Stimulated activated CD4-positive, alpha-beta T cell treated with anti-CD3 and anti-CD28 coated beads, Interleukin-15, amount 100 ng/mL, for 1 hour (primary cell): ENCODE data around the gene GRB7.
"Not testable (repeated sequence)": the region's sequence is repeated elsewhere in the genome, so short reads cannot be mapped to it uniquely, and the experiment has no call there.

Source experiments
- DNase-seq, 2 donors: peaks; one replicate each; pipeline ENCODE4 v3.0.0-alpha.2; 2020; ENCODE audit warnings: low read depth in 1 of 2, low spot score in 1 of 2

Gene GRB7

GRCh38 chr17:39751016-39751543 lies 13.3 kb downstream of the GRB7 start:
- no peak for DNase-seq

DNA sequence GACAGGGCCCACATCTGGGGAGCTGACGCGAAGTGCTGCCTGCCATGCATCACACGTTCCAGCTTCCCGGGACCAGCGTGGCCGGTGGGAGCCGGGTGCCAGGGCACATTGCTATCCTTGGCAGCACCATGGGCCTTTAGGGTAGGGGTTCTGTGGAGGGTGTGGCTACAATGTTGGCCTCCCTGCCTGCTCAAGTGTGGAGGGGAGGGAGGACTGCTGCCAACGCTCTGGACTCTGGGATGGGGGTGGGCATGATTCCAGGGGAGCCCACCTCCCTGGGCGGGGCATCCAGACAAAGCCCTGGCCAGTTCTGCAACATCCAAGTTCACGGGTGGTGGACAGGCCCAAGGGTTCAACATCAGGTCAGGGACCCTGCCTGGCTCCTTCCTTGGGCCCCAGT lies 13.9 kb downstream of the GRB7 start:
- no peak for DNase-seq

- DNase-seq: no peak
Observed at GRCh38 chr17:39752241-39752881, 14.6 kb downstream of the GRB7 start.

DNA sequence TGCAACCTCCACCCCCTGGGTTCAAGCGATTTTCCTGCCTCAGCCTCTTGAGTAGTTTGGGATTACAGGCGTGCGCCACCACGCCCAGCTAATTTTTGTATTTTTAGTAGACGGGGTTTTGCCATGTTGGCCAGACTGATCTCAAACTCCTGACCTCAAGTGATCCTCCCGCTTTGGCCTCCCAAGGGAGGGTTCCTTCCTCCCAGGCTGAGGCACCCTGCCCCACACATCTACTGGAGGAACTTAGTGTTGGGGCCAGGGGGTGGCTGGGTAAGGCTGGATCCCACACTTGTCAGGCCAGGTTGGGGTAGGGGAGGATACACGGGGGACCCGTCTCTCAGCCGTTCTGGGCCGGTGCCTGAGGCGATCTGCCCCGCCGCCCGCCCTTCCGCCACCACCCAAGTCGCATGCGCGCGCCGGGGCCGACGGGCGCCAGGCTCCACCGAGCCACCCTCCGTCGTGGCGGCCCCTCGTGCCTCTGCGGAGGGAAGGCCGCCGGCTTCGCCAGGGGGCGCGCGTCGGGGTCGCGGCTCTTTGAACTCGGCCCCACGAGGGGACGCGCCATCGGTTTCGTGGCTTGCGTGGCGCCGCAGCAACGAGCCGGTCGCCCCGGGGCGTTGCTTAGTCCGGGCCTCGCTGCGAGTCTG lies 15.9 kb downstream of the GRB7 start:
- DNase-seq: peak; percentile 54 to 55

- peak; percentile 92 to 98 for DNase-seq
Observed at GRCh38 chr17:39754161-39754957, 16.6 kb downstream of the GRB7 start.

GRCh38 chr17:39754958-39755553 lies 17.3 kb downstream of the GRB7 start:
- DNase-seq: no peak

DNA sequence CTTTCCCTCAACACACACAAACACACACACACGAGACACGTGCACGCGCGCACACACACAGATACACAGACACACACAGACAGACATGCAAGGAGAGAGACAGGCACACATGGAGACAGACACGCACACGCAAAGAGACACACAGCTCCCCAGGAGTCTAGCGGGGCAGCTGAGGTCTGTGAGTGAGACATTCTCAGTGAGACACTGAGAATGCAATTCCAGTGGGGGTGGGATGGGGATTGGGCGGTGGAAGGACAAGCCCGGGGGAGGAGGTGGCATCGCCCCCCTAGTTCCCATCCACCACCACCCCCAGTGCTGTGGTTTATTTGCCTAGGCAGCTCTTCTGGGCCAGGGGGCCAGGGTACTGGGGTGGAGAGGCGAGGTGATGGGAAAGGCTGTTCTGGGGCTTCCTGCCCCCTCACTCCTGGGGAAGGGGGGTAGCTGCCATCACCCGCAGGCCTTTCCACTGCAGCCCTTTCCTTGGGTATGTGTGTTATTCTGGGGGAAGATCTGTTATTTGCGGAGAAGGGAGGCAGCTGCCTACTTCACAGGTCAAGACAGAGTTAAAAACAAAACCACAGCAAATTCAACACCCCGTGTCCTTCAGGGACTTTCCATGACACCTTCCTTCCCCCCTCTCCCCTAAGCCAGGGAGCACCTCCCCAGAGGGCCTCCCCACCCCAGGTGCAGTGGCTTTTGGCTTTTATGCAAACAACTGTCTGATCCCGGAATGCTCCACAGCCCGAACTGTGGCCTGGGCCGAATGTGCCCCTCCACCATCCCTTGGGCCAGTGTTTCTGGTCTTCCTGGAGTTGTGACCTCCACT lies 18.0 kb downstream of the GRB7 start:
- peak; percentile 29 to 36 for DNase-seq

GRCh38 chr17:39756380-39757079 lies 18.8 kb downstream of the GRB7 start:
- no peak for DNase-seq

- DNase-seq: no peak
Observed at GRCh38 chr17:39757176-39757662, 19.5 kb downstream of the GRB7 start.

GRCh38 chr17:39757931-39758873 lies 20.5 kb downstream of the GRB7 start:
- peak in 1 of 2 donors; percentile 27 for DNase-seq

DNA sequence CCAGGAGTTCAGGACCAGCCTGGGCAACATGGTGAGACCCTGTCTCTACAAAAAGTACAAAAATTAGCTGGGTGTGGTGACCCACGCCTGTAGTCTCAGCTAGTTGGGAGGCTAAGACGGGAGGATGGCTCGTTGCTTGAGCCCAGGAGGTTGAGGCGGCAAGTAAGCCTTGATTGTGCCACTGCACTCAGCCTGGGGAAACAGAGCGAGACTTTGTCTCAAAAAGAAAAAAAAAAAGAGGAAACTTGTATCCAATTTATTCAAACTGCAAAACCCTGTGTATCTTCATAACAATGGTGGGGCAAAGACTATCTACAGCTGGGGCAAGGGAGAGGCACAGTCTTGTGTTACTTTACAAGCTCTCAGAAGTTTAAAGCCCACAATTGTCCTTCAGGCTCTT lies 21.5 kb downstream of the GRB7 start:
- DNase-seq: no peak

GRCh38 chr17:39761861-39762496 lies 24.2 kb downstream of the GRB7 start:
- DNase-seq: no peak

DNA sequence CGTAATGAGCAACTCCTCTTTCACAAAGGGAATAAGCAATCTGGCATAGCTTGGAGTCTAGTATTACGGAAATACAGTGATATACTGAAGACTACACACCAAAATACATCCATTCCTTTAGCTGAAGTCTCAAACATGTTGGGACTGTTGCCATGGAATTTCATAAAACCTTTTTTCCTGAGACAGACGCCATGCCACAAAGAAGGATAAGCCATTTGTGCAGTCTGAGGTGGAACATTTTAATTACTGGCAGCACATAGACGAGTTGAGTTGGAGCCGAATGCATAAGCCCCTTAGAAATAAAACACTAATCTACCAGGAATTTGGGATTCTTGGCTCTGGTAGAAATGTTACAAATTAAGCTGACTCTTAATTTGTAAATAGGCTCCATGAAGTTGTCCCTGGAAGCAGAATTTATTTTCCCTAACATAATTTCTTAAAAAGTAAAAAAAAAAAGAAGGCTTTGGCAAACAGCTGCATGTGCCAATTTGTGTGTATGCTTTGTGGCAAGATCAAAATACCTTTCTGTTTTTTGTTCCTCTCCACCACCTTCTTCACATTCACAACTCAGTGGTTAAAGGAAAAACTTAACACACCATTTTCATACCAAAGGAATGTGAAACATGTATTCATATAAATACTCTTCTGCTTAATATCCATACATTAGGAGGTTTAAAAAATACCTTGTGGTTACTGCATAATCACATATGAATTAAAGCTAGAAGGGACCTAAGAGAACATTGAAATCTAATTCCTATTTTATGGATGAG lies 25.5 kb downstream of the GRB7 start:
- DNase-seq: no peak

GRCh38 chr17:39764171-39764570 lies 26.4 kb downstream of the GRB7 start:
- not testable (repeated sequence) for DNase-seq

- DNase-seq: no peak
Observed at GRCh38 chr17:39765175-39765574, 27.4 kb downstream of the GRB7 start.

DNA sequence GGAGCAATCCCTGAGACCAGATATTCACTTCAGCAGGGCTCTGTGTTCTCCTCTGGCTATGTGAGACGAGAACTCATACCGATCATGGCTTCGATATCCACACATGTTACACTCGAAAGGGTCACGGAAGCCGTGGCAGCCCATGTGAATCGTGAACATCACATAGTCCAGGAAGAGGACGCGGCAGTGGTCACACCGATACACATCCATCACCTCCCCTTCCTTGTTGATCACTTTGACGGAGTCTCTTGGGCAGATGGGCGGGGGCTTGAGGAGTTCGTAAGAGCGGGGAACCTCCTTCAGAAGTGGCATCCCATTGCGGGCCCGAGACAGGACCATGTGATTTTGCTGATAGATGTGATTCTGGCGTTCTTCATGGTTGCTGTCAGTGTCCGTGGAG lies 28.0 kb downstream of the GRB7 start:
- no peak for DNase-seq

GRCh38 chr17:39767147-39767546 lies 29.4 kb downstream of the GRB7 start:
- no peak for DNase-seq
